H1 (cell line): ENCODE data around the gene RGS11. TPM values are rescaled to one million over a fixed set of nuclear protein-coding genes. Genes with fewer than 3 reads are reported as not detected.

ENCODE experiments used
- CTCF ChIA-PET: fragments of 300-600 bp; sonication (Branson Sonifier 250); formaldehyde crosslinking; loops from one replicate; lab custom pipeline; 2021; ENCODE audit not compliant: partially characterized antibody; lab: Charles Lee
- POLR2A ChIA-PET: fragments of 300-600 bp; sonication (Branson Sonifier 250); formaldehyde crosslinking; loops from one replicate; lab custom pipeline; 2021; ENCODE audit warnings: inconsistent platforms; ENCODE audit not compliant: partially characterized antibody; lab: Charles Lee
- DNase-seq, 2 experiments: peaks; one replicate each; pipeline versions ENCODE4 v3.0.0 to v3.0.0-alpha.2; 2010 to 2022; ENCODE audit warnings: low spot score in 2 of 2, low read depth in 1 of 2, mixed read lengths in 1 of 2
- FAIRE-seq: peaks from 2 replicates; lab custom pipeline; 2011; peaks lifted over from hg19 to GRCh38; lab: Jason Lieb, UNC
- H2AFZ ChIP-seq: 2 replicates; pipeline ENCODE4 v1.8.1; 2012; ENCODE audit warnings: low read length, inconsistent platforms
- H2AK5ac ChIP-seq: 2 replicates; pipeline ENCODE4 v1.6.1; 2013; ENCODE audit warnings: low read depth, low read length
- H2BK120ac ChIP-seq: replicated peaks from 2 replicates; pipeline ENCODE3; 2013; ENCODE audit warnings: low read depth, low read length, inconsistent platforms
- H2BK12ac ChIP-seq: 2 replicates; pipeline ENCODE4 v1.6.1; 2013; ENCODE audit warnings: low read depth, low read length
- H2BK15ac ChIP-seq: 2 replicates; pipeline ENCODE4 v1.6.1; 2013; ENCODE audit warnings: low read length
- H2BK20ac ChIP-seq: 2 replicates; pipeline ENCODE4 v1.6.1; 2013; ENCODE audit warnings: low read length
- H2BK5ac ChIP-seq: 2 replicates; pipeline ENCODE4 v1.6.1; 2013; ENCODE audit warnings: low read depth, low read length
- H3K14ac ChIP-seq: 2 replicates; pipeline ENCODE4 v1.6.1; 2013; ENCODE audit warnings: inconsistent platforms; ENCODE audit not compliant: insufficient read length
- H3K18ac ChIP-seq: 2 replicates; pipeline ENCODE4 v1.6.1; 2013; ENCODE audit warnings: low read length; ENCODE audit errors: extremely low read depth
- H3K23ac ChIP-seq: 2 replicates; pipeline ENCODE4 v1.6.1; 2013; ENCODE audit warnings: inconsistent platforms; ENCODE audit not compliant: insufficient read length
- H3K23me2 ChIP-seq: 2 replicates; pipeline ENCODE4 v1.6.1; 2013; ENCODE audit warnings: low read depth, low read length
- H3K27ac ChIP-seq: 2 replicates; pipeline ENCODE4 v1.6.1; 2011; ENCODE audit warnings: low read depth, low read length, inconsistent platforms
- H3K27me3 ChIP-seq, 4 experiments: replicated peaks in 1 of 4; 1 replicate in 1 of 4; 2 replicates in 3 of 4; pipeline versions ENCODE4 v1.6.1 to v1.8.1; 2011 to 2013; ENCODE audit warnings: low read length in 3 of 4, mild to moderate bottlenecking in 3 of 4, inconsistent platforms in 2 of 4, mixed read lengths in 2 of 4, moderate library complexity in 1 of 4; ENCODE audit not compliant: control insufficient read depth in 3 of 4, insufficient read depth in 3 of 4; ENCODE audit errors: extremely low read depth in 1 of 4
- H3K36me3 ChIP-seq, 4 experiments: 2 replicates each; pipeline versions ENCODE4 v1.6.1 to v1.8.1; 2011 to 2013; ENCODE audit warnings: mild to moderate bottlenecking in 4 of 4, low read length in 3 of 4, moderate library complexity in 2 of 4, control low read depth in 1 of 4, inconsistent platforms in 1 of 4; ENCODE audit not compliant: insufficient read depth in 4 of 4, control insufficient read depth in 2 of 4
- H3K4ac ChIP-seq: replicated peaks from 2 replicates; pipeline ENCODE3; 2013; ENCODE audit warnings: low read length, low read depth, mixed read lengths, inconsistent platforms; ENCODE audit not compliant: insufficient read length
- H3K4me1 ChIP-seq, 4 experiments: replicated peaks in 1 of 4; 1 replicate in 1 of 4; 2 replicates in 3 of 4; pipeline versions ENCODE4 v1.6.1 to v1.8.1; 2011 to 2013; ENCODE audit warnings: low read length in 3 of 4, inconsistent platforms in 2 of 4, mixed read lengths in 1 of 4; ENCODE audit not compliant: insufficient read depth in 4 of 4, control insufficient read depth in 3 of 4
- H3K4me2 ChIP-seq, 2 experiments: 2 replicates each; pipeline versions ENCODE4 v1.6.1 to v1.8.1; 2011 to 2013; ENCODE audit warnings: low read depth in 2 of 2, low read length in 2 of 2, control low read depth in 1 of 2, inconsistent platforms in 1 of 2, mild to moderate bottlenecking in 1 of 2; ENCODE audit not compliant: insufficient read depth in 1 of 2
- H3K4me3 ChIP-seq, 4 experiments: fragments of 200-600, 300-600 bp in 1 of 4; sonication (generic), shearing (Covaris generic), sonication (Bioruptor Twin) in 1 of 4; 2 replicates each; pipeline versions ENCODE4 v1.5.1 to v1.8.1; 2011 to 2016; ENCODE audit warnings: low read length in 4 of 4, low read depth in 3 of 4, control low read depth in 2 of 4, inconsistent platforms in 2 of 4, mild to moderate bottlenecking in 2 of 4, mixed read lengths in 1 of 4, moderate library complexity in 1 of 4; ENCODE audit not compliant: insufficient read depth in 2 of 4; ENCODE audit errors: extremely low read depth in 1 of 4
- H3K56ac ChIP-seq: replicated peaks from 2 replicates; pipeline ENCODE3; 2013; ENCODE audit warnings: low read depth, mild to moderate bottlenecking, mixed read lengths, low read length, inconsistent platforms; ENCODE audit not compliant: insufficient read length
- H3K79me1 ChIP-seq: 2 replicates; pipeline ENCODE4 v1.6.1; 2013; ENCODE audit warnings: low read depth, low read length, control low read depth
- H3K79me2 ChIP-seq, 2 experiments: 2 replicates each; pipeline versions ENCODE4 v1.6.1 to v1.8.1; 2012 to 2013; ENCODE audit warnings: low read length in 2 of 2, mild to moderate bottlenecking in 2 of 2, inconsistent platforms in 1 of 2; ENCODE audit not compliant: insufficient read depth in 2 of 2, control insufficient read depth in 1 of 2
- H3K9ac ChIP-seq, 4 experiments: replicated peaks in 1 of 4; 1 replicate in 1 of 4; 2 replicates in 3 of 4; pipeline versions ENCODE4 v1.6.1 to v1.8.1; 2011 to 2013; ENCODE audit warnings: low read depth in 3 of 4, low read length in 3 of 4, control low read depth in 2 of 4, mild to moderate bottlenecking in 2 of 4, moderate library complexity in 2 of 4, inconsistent platforms in 1 of 4; ENCODE audit errors: extremely low read depth in 1 of 4
- H3K9me3 ChIP-seq, 2 experiments: 2 replicates each; pipeline versions ENCODE4 v1.6.1 to v1.8.1; 2012 to 2013; ENCODE audit warnings: mild to moderate bottlenecking in 2 of 2, moderate library complexity in 2 of 2, control low read depth in 1 of 2, inconsistent platforms in 1 of 2, low read depth in 1 of 2, low read length in 1 of 2, mixed read lengths in 1 of 2; ENCODE audit not compliant: insufficient read depth in 2 of 2
- H4K20me1 ChIP-seq, 2 experiments: replicated peaks in 1 of 2; 2 replicates each; pipeline versions ENCODE3 to v1.8.1; 2011 to 2013; ENCODE audit warnings: inconsistent platforms in 2 of 2, low read length in 2 of 2, mild to moderate bottlenecking in 1 of 2; ENCODE audit not compliant: insufficient read depth in 2 of 2, control insufficient read depth in 1 of 2
- H4K5ac ChIP-seq: 2 replicates; pipeline ENCODE4 v1.6.1; 2013; ENCODE audit warnings: low read length, low read depth, mixed read lengths, inconsistent platforms; ENCODE audit not compliant: insufficient read length
- H4K8ac ChIP-seq: 2 replicates; pipeline ENCODE4 v1.8.0; 2013; ENCODE audit warnings: mild to moderate bottlenecking, moderate library complexity, low read length, inconsistent platforms; ENCODE audit not compliant: insufficient read depth; ENCODE audit errors: extremely low read depth
- H4K91ac ChIP-seq: replicated peaks from 2 replicates; pipeline ENCODE3; 2013; ENCODE audit warnings: low read length, mixed read lengths, inconsistent platforms; ENCODE audit not compliant: insufficient read length
- ASH2L ChIP-seq: fragments of 200-600, 300-600 bp; sonication (generic); IDR thresholded peaks from one replicate; pipeline ENCODE4 v1.7.1; 2017; ENCODE audit warnings: low read length
- CEBPB ChIP-seq: IDR thresholded peaks from 2 replicates; pipeline ENCODE4 v1.6.1; 2012; ENCODE audit warnings: low read depth, low read length
- CHD2 ChIP-seq: IDR thresholded peaks from 2 replicates; pipeline ENCODE4 v1.6.1; 2012; ENCODE audit warnings: low read length, improper control_type of control experiment
- JUND ChIP-seq: IDR thresholded peaks from 2 replicates; pipeline ENCODE4 v1.6.1; 2011; ENCODE audit warnings: mild to moderate bottlenecking, improper control_type of control experiment, low read length
- MAFK ChIP-seq: IDR thresholded peaks from 2 replicates; pipeline ENCODE4 v1.6.1; 2012; ENCODE audit warnings: low read depth, mild to moderate bottlenecking, improper control_type of control experiment, low read length
- NANOG ChIP-seq: IDR thresholded peaks from 2 replicates; pipeline ENCODE4 v1.6.1; 2011; ENCODE audit warnings: low read length, low read depth, mild to moderate bottlenecking, inconsistent platforms; ENCODE audit not compliant: insufficient read depth, poor library complexity, severe bottlenecking
- NRF1 ChIP-seq: IDR thresholded peaks from 2 replicates; pipeline ENCODE4 v1.6.1; 2011; ENCODE audit warnings: mild to moderate bottlenecking, low read depth, low read length, improper control_type of control experiment
- PHF8 ChIP-seq: fragments of 200-600 bp; sonication (generic); conservative IDR thresholded peaks from 2 replicates; pipeline ENCODE4 v1.7.1; 2012; ENCODE audit warnings: low read depth, mild to moderate bottlenecking, inconsistent platforms, low read length, moderate library complexity
- RAD21 ChIP-seq, 2 experiments: IDR thresholded peaks in 1 of 2; conservative IDR thresholded peaks in 1 of 2; 2 replicates each; pipeline ENCODE4 v1.6.1; 2011; ENCODE audit warnings: low read depth in 2 of 2, low read length in 2 of 2, improper control_type of control experiment in 1 of 2, inconsistent platforms in 1 of 2, mild to moderate bottlenecking in 1 of 2, moderate library complexity in 1 of 2
- SIN3A ChIP-seq, 2 experiments: IDR thresholded peaks in 1 of 2; conservative IDR thresholded peaks in 1 of 2; 2 replicates each; pipeline ENCODE4 v1.6.1; 2011 to 2012; ENCODE audit warnings: low read length in 2 of 2, improper control_type of control experiment in 1 of 2, low read depth in 1 of 2, mild to moderate bottlenecking in 1 of 2
- SIRT6 ChIP-seq: IDR thresholded peaks from one replicate; pipeline ENCODE4 v1.7.1; 2012; ENCODE audit warnings: low read length, inconsistent platforms
- TEAD4 ChIP-seq: IDR thresholded peaks from 2 replicates; pipeline ENCODE4 v1.6.1; 2012; ENCODE audit warnings: low read depth, low read length, inconsistent platforms, mixed read lengths
- WGBS, 2 experiments: shearing (Covaris generic) in 1 of 2; methylation state at CpG; one replicate each; pipeline versions ENCODE4 v1.1.6 to v1.1.7; 2013 to 2015; ENCODE audit warnings: low lambda C conversion rate in 2 of 2, mixed read lengths in 2 of 2, inconsistent platforms in 1 of 2, low coverage in 1 of 2, missing lambda C conversion rate in 1 of 2; ENCODE audit not compliant: insufficient replicate concordance in 2 of 2, insufficient coverage in 1 of 2, insufficient read length in 1 of 2; ENCODE audit errors: extremely low coverage in 1 of 2, missing lambda C conversion rate in 1 of 2; 5-methylcytosine and 5-hydroxymethylcytosine counted together
- polyA plus RNA-seq, 7 experiments: library from polyadenylated mRNA; depleted of rRNA in 3 of 7; stranded (reverse) in 5 of 7; unstranded in 2 of 7; fragments of >200 nt in 5 of 7; fragments of 200-250 nt in 2 of 7; gene quantifications; 1 replicate in 5 of 7; 2 replicates in 1 of 7; 4 replicates in 1 of 7; pipeline versions ENCODE4 v1.2.1 to v1.2.3, GENCODE V29; 2011 to 2013; ENCODE audit warnings: missing spikeins in 2 of 7, mixed read lengths in 2 of 7
- total RNA-seq: library from RNA; stranded (reverse); fragmentation: NEBNext Ultra II Directional; extraction: Animal tissue kit (Norgen Biotek cat#: 25700); gene quantifications from 2 replicates; pipeline ENCODE4 v1.2.1, GENCODE V29; 2021
- TF ChIP-seq, protein P1 (sequence below): IDR thresholded peaks from 2 replicates; pipeline ENCODE4 v1.6.1; 2011; ENCODE audit warnings: low read length, improper control_type of control experiment

Gene RGS11
- total and polyA plus RNA-seq, 2 of the 8 experiments (the other 6 are each of a cell fraction or from before 2014, with no cell fraction given): 0.84 to 1.2 TPM

DNA sequence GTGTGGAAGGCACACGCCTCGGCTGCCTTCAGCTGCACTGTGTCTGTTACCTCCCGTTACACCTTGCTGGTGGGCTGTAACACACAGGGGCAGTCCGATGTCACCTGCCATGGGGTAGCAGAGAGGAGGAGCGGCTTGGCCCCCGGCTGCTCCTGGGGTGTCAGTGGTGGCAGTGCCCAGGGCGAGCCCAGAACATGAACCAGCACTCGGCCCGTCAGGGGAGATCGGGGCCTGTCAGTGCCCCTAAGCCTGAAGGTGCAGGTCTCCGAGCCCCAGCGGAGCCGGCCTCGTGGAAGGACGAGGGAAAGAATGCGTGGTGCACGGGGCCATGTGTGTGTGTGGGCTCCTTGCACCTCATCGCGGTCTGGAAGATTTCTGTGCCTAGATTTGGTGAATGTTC, 15.4 kb downstream of the RGS11 start:
- Histone ChIP-seq H4K8ac (no peak overlapping the region), H4K20me1 (peaks cover 0 to 12% of the 10 kb centered on the region in 2 experiments), H3K4me2 (no peak overlapping the region), H3K4me1 (no peaks in the 10 kb centered on the region), H4K5ac (no peak overlapping the region), H3K23ac (no peak overlapping the region), H3K36me3 (peaks cover 5 to 13% (median 10%) of the 10 kb centered on the region in 4 experiments; a peak in 6 of 8 replicates), H3K23me2 (no peaks in the 10 kb centered on the region), H4K91ac (no peak overlapping the region), H3K27ac (no peak overlapping the region), H3K14ac (no peak overlapping the region), H3K27me3 (no peaks in the 10 kb centered on the region), H2BK5ac (peak overlapping the region; percentile 66; the same call in 1 of the 2 replicates), H2BK120ac (no peak overlapping the region), H3K9ac (no peak overlapping the region), H2BK20ac (no peak overlapping the region), H3K9me3 (no peaks in the 10 kb centered on the region), H2AFZ (no peak overlapping the region), H3K18ac (no peak overlapping the region), H3K56ac (no peak overlapping the region), H3K79me2 (no peaks in the 10 kb centered on the region), H3K4me3 (no peak overlapping the region), H2BK12ac (no peak overlapping the region), H3K79me1 (no peaks in the 10 kb centered on the region), H3K4ac (no peak overlapping the region), H2AK5ac (no peak overlapping the region), H2BK15ac (no peak overlapping the region)
- ChIA-PET POLR2A (interaction anchor here (2.0 kb wide), 1 partner anchor 9 kb away, joined by 4 read pairs; no protein-coding TSS in a partner anchor), CTCF (interaction anchor here (0.6 kb wide), 1 partner anchor 185 kb away, joined by 3 read pairs; no protein-coding TSS in a partner anchor)
- FAIRE-seq: no peak
- WGBS, 2 experiments: 94% methylated on average over 19 of the region's 19 CpGs; no CpG with 5 or more reads in 1 of the 2 experiments
- no peak for DNase-seq
- TF ChIP-seq, protein P1, sequence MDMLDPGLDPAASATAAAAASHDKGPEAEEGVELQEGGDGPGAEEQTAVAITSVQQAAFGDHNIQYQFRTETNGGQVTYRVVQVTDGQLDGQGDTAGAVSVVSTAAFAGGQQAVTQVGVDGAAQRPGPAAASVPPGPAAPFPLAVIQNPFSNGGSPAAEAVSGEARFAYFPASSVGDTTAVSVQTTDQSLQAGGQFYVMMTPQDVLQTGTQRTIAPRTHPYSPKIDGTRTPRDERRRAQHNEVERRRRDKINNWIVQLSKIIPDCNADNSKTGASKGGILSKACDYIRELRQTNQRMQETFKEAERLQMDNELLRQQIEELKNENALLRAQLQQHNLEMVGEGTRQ: no peak
- TF ChIP-seq MAFK (no peak), CEBPB (no peak), SIRT6 (no peak), NANOG (no peak), RAD21 (IDR thresholded peaks at IDR 0.05 in 1 of 2, conservative IDR thresholded peaks at IDR 0.05 in 1 of 2; ENCODE audit: low read depth in 2 of 2, low read length in 2 of 2) (no peak), SIN3A (conservative IDR thresholded peaks at IDR 0.05 in 1 of 2, IDR thresholded peaks at IDR 0.05 in 1 of 2; ENCODE audit: low read depth in 1 of 2, low read length in 2 of 2) (no peak), ASH2L (no peak), PHF8 (no peak), JUND (no peak), NRF1 (no peak), TEAD4 (no peak), CHD2 (no peak)
